HG03571 (cell line): ENCODE measurements around the gene CHD5.

Experiments used
- ATAC-seq: cut with Tn5 transposase; IDR thresholded peaks from one replicate; pipeline ENCODE4 v1.9.1; 2021; ENCODE audit not compliant: unreplicated experiment

CHD5 gene

GRCh38 chr1:6101826-6102531 is 78.1 kb downstream of the CHD5 start:
- no peak for ATAC-seq

GRCh38 chr1:6100861-6101783 is 79.0 kb downstream of the CHD5 start:
- no peak for ATAC-seq

GRCh38 chr1:6099787-6100765 is 80.0 kb downstream of the CHD5 start:
- ATAC-seq = no peak

- ATAC-seq = no peak
These were observed 80.8 kb downstream of the CHD5 start for GRCh38 chr1:6099297-6099696.

- no peak for ATAC-seq
These were observed 81.6 kb downstream of the CHD5 start for GRCh38 chr1:6098303-6099215.

GRCh38 chr1:6097824-6098223 is 82.3 kb downstream of the CHD5 start:
- ATAC-seq = no peak

- no peak for ATAC-seq
These were observed 83.0 kb downstream of the CHD5 start for GRCh38 chr1:6097117-6097595.

GRCh38 chr1:6096243-6097116 is 83.6 kb downstream of the CHD5 start:
- no peak for ATAC-seq

- ATAC-seq = no peak
These were observed 84.4 kb downstream of the CHD5 start for GRCh38 chr1:6095511-6096242.

GRCh38 chr1:6094801-6095505 is 85.2 kb downstream of the CHD5 start:
- no peak for ATAC-seq

GRCh38 chr1:6094246-6094645 is 85.9 kb downstream of the CHD5 start:
- no peak for ATAC-seq

- ATAC-seq = no peak
These were observed 86.5 kb downstream of the CHD5 start for GRCh38 chr1:6093611-6094010.

GRCh38 chr1:6093071-6093470 is 87.0 kb downstream of the CHD5 start:
- ATAC-seq = no peak

GRCh38 chr1:6092211-6092610 is 87.9 kb downstream of the CHD5 start:
- no peak for ATAC-seq

- ATAC-seq = no peak
These were observed 88.4 kb downstream of the CHD5 start for GRCh38 chr1:6091823-6092109.

GRCh38 chr1:6090996-6091822 is 88.9 kb downstream of the CHD5 start:
- ATAC-seq = no peak

- no peak for ATAC-seq
These were observed 89.8 kb downstream of the CHD5 start for GRCh38 chr1:6090288-6090687.
